Thoracic aorta (tissue), 2 donors: ENCODE measurements around the gene STRN. TPM values are rescaled to one million over a fixed set of nuclear protein-coding genes. Genes with fewer than 3 reads are reported as not detected.

ENCODE experiments used
- ATAC-seq: fragments of 150-250 bp; one replicate; pipeline ENCODE4 v1.8.0; 2017; ENCODE audit warnings: low read depth; ENCODE audit not compliant: insufficient number of reproducible peaks, low FRiP score
- DNase-seq: peaks from one replicate; pipeline ENCODE4 v3.0.0-alpha.2; 2020; ENCODE audit warnings: low spot score
- H3K27ac ChIP-seq, 2 donors: fragments of 200-600 bp; sonication (generic); 1 replicate in 1 of 2; 2 replicates in 1 of 2; pipeline ENCODE4 v1.5.1; 2016; ENCODE audit warnings: mild to moderate bottlenecking in 2 of 2, moderate library complexity in 2 of 2
- H3K27me3 ChIP-seq: fragments of 200-600 bp; sonication (generic); replicated peaks from 2 replicates; pipeline ENCODE4 v1.6.0; 2016; ENCODE audit warnings: mild to moderate bottlenecking; ENCODE audit not compliant: insufficient read depth
- H3K36me3 ChIP-seq: fragments of 200-600 bp; sonication (generic); one replicate; pipeline ENCODE4 v1.5.1; 2016
- H3K4me1 ChIP-seq, 2 donors: fragments of 200-600 bp; sonication (generic); 1 replicate in 1 of 2; 2 replicates in 1 of 2; pipeline versions ENCODE4 v1.5.1 to v1.6.0; 2016; ENCODE audit warnings: low read depth in 2 of 2, mild to moderate bottlenecking in 1 of 2; ENCODE audit not compliant: control insufficient read depth in 1 of 2
- H3K4me3 ChIP-seq: fragments of 200-600 bp; sonication (generic); 2 replicates; pipeline ENCODE4 v1.5.1; 2016; ENCODE audit warnings: mild to moderate bottlenecking
- H3K9me3 ChIP-seq: fragments of 200-600 bp; sonication (generic); 2 replicates; pipeline ENCODE4 v1.5.1; 2016
- CTCF ChIP-seq: fragments of 200-600 bp; sonication (generic); IDR thresholded peaks from one replicate; pipeline ENCODE4 v1.5.1; 2019; ENCODE audit warnings: antibody characterized with exemption
- total RNA-seq, 2 donors: library from RNA; depleted of rRNA; stranded (reverse); fragments of >200 nt; gene quantifications; one replicate each; pipeline versions ENCODE4 v1.1.0 to v1.2.3, GENCODE V29; 2016

The STRN gene
- total RNA-seq, 2 donors from 2014 or later: 14.6 to 23.4 TPM

GRCh38 chr2:36861896-36862295 lies 104.4 kb downstream of the STRN start:
- peaks cover 2% of the 10 kb centered on the region for H3K36me3 ChIP-seq
- H3K4me3 ChIP-seq: no peak overlapping the region
- H3K27ac ChIP-seq: no peak overlapping the region
- H3K9me3 ChIP-seq: no peaks in the 10 kb centered on the region
- no peaks in the 10 kb centered on the region for H3K27me3 ChIP-seq
- no peaks in the 10 kb centered on the region for H3K4me1 ChIP-seq
- ATAC-seq (no peak), DNase-seq (no peak)
- TF ChIP-seq CTCF: no peak

- no peak for DNase-seq
- TF ChIP-seq CTCF: no peak
- peaks cover 6% of the 10 kb centered on the region for H3K36me3 ChIP-seq
- H3K27me3 ChIP-seq: no peaks in the 10 kb centered on the region
- H3K27ac ChIP-seq: no peak overlapping the region
- ATAC-seq: no peak
- no peaks in the 10 kb centered on the region for H3K4me1 ChIP-seq
- H3K4me3 ChIP-seq: no peak overlapping the region
- no peaks in the 10 kb centered on the region for H3K9me3 ChIP-seq
These were observed 107.0 kb downstream of the STRN start for GRCh38 chr2:36859366-36859792.

DNA sequence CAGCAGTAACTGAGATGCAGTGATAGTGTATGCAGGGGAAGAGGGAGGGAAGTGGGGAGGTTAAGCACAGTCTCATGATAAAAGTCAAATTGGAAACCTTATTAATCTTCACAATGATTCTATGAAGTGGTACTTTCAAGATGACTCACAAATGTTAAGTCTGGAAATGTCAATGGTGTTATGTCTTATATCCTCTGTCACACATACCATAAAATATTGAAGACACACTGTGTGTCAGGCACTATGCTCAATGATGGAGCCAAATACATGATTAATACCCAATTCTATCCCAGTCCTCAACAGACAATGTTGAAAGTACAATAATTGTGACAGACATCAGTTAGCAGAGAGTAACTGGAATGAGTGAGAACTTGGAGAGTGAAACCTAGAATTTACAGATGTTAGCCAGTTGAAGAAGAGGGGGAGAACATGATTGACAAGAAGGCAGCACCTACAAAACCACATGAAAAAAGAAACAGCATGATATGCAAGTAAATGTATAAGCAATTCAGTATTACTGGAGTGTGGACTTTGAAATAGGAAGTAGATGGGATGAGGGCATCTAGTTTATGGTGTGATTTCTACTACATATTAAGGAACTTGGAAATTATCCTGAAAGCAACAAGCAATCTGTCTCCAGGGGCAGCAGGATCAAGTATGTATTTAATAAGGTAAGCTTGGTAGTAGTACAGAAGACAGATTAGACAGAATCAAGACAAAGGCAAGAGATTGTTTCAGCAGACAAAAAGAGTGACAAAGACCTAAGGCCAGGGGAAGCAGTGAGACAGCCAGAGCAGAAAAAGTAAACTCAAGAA lies 107.6 kb downstream of the STRN start:
- no peak overlapping the region for H3K4me3 ChIP-seq
- DNase-seq (no peak), ATAC-seq (no peak)
- H3K4me1 ChIP-seq: no peaks in the 10 kb centered on the region
- H3K27me3 ChIP-seq: no peaks in the 10 kb centered on the region
- peaks cover 6% of the 10 kb centered on the region for H3K36me3 ChIP-seq
- TF ChIP-seq CTCF: no peak
- no peaks in the 10 kb centered on the region for H3K9me3 ChIP-seq
- H3K27ac ChIP-seq: no peak overlapping the region

DNA sequence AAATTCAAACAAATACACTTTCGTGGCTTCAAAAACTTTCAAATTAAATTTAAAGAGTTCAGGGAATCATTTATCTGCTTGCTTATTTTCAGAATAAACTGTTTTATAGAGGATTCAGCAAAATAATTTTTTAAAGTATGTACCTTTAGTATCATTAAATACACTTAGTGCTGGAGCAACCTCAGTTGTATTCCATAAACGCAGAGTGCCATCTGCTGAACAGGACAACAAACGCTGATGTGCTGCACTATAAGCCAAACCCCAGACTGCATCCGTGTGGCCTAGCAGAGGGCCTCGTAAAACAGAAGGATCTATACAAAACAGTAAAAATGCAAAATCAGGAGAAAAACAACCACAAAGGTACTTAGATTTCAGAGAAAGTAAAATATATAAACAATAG lies 108.6 kb downstream of the STRN start:
- no peaks in the 10 kb centered on the region for H3K4me1 ChIP-seq

GRCh38 chr2:36855429-36855828 lies 110.9 kb downstream of the STRN start:
- no peaks in the 10 kb centered on the region for H3K4me1 ChIP-seq
- no peaks in the 10 kb centered on the region for H3K27me3 ChIP-seq
- peaks cover 7% of the 10 kb centered on the region for H3K36me3 ChIP-seq
- no peaks in the 10 kb centered on the region for H3K9me3 ChIP-seq
- H3K27ac ChIP-seq: no peak overlapping the region
- DNase-seq: no peak
- TF ChIP-seq CTCF: no peak
- no peak for ATAC-seq
- H3K4me3 ChIP-seq: no peak overlapping the region

More for the DNA sequence above, 108.6 kb downstream of the STRN start:
- ATAC-seq (no peak), DNase-seq (no peak)
- H3K27me3 ChIP-seq: no peaks in the 10 kb centered on the region
- H3K4me3 ChIP-seq: no peak overlapping the region
- TF ChIP-seq CTCF: no peak
- no peak overlapping the region for H3K27ac ChIP-seq
- H3K36me3 ChIP-seq: peaks cover 6% of the 10 kb centered on the region
- H3K9me3 ChIP-seq: no peaks in the 10 kb centered on the region
